Skeletal muscle tissue (tissue), 4 donors: Measurements from ENCODE around the gene SPX. TPM values are rescaled to one million over a fixed set of nuclear protein-coding genes. Genes with fewer than 3 reads are reported as not detected.

Experiments used
- H3K27ac ChIP-seq: one replicate; pipeline ENCODE4 v1.7.0; 2013; ENCODE audit warnings: mild to moderate bottlenecking, low read depth, low read length, inconsistent platforms
- H3K27me3 ChIP-seq, 3 donors: one replicate each; pipeline ENCODE4 v1.7.0; 2013; ENCODE audit warnings: low read length in 3 of 3; ENCODE audit not compliant: control insufficient read depth in 3 of 3, insufficient read depth in 3 of 3
- H3K36me3 ChIP-seq, 3 donors: one replicate each; pipeline ENCODE4 v1.7.0; 2013; ENCODE audit warnings: low read length in 3 of 3; ENCODE audit not compliant: control insufficient read depth in 3 of 3, insufficient read depth in 3 of 3
- H3K4me1 ChIP-seq, 3 donors: one replicate each; pipeline ENCODE4 v1.7.0; 2013; ENCODE audit warnings: low read length in 3 of 3, mild to moderate bottlenecking in 3 of 3; ENCODE audit not compliant: control insufficient read depth in 3 of 3, insufficient read depth in 3 of 3
- H3K4me3 ChIP-seq, 3 donors: one replicate each; pipeline ENCODE4 v1.7.0; 2013; ENCODE audit warnings: low read length in 3 of 3
- H3K9ac ChIP-seq, 3 donors: one replicate each; pipeline ENCODE4 v1.7.0; 2013; ENCODE audit warnings: low read length in 3 of 3, mild to moderate bottlenecking in 3 of 3, moderate library complexity in 2 of 3, low read depth in 1 of 3
- H3K9me3 ChIP-seq, 3 donors: one replicate each; pipeline ENCODE4 v1.7.0; 2013; ENCODE audit warnings: low read length in 3 of 3; ENCODE audit not compliant: control insufficient read depth in 3 of 3
- total RNA-seq: library from RNA; depleted of rRNA; stranded (reverse); fragments of >200 nt; gene quantifications from one replicate; pipeline ENCODE4 v1.2.3, GENCODE V29; 2014
- donor health status: Osteomylitis.

The SPX gene
- total RNA-seq, 1 donor from 2014 or later = 7.8 TPM

- H3K9me3 ChIP-seq = no peaks in the 10 kb centered on the region
- H3K4me3 ChIP-seq = no peak overlapping the region
- H3K27me3 ChIP-seq = no peaks in the 10 kb centered on the region
- H3K27ac ChIP-seq = no peak overlapping the region
- H3K9ac ChIP-seq = no peak overlapping the region
- no peaks in the 10 kb centered on the region for H3K36me3 ChIP-seq
- no peaks in the 10 kb centered on the region for H3K4me1 ChIP-seq
These were observed 42.0 kb downstream of the SPX start for GRCh38 chr12:21568115-21568514.

DNA sequence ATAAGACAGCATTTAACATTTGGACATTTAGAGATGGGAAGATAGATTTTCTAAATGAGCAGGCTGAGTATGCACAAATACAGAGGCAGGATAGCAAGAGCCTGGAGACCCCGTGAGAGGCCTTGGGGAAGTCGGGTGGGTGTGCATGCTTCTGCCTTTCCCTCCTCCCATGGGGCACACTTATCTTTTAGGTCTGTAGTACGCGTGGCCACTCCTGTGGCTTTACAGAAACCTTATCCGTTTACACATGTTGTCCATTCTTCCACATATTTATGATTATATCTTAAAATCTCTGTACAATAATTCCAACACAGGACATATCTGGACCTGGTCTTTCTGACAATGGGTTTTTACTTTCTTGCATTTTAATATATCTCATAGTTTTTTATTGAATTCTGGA lies 45.0 kb downstream of the SPX start:
- Histone ChIP-seq H3K9ac (no peak overlapping the region), H3K4me1 (no peaks in the 10 kb centered on the region), H3K36me3 (no peaks in the 10 kb centered on the region), H3K27ac (no peak overlapping the region), H3K27me3 (no peaks in the 10 kb centered on the region), H3K9me3 (no peaks in the 10 kb centered on the region), H3K4me3 (no peak overlapping the region)

GRCh38 chr12:21573733-21574358 lies 47.8 kb downstream of the SPX start:
- Histone ChIP-seq H3K4me3 (no peak overlapping the region), H3K27me3 (no peaks in the 10 kb centered on the region), H3K9ac (no peak overlapping the region), H3K9me3 (no peaks in the 10 kb centered on the region), H3K36me3 (no peaks in the 10 kb centered on the region), H3K27ac (no peak overlapping the region), H3K4me1 (no peaks in the 10 kb centered on the region)

GRCh38 chr12:21576431-21576830 lies 50.3 kb downstream of the SPX start:
- no peaks in the 10 kb centered on the region for H3K4me1 ChIP-seq
- no peaks in the 10 kb centered on the region for H3K9me3 ChIP-seq
- no peak overlapping the region for H3K4me3 ChIP-seq
- H3K9ac ChIP-seq = no peak overlapping the region
- H3K27me3 ChIP-seq = no peaks in the 10 kb centered on the region
- H3K36me3 ChIP-seq = no peaks in the 10 kb centered on the region
- no peak overlapping the region for H3K27ac ChIP-seq

DNA sequence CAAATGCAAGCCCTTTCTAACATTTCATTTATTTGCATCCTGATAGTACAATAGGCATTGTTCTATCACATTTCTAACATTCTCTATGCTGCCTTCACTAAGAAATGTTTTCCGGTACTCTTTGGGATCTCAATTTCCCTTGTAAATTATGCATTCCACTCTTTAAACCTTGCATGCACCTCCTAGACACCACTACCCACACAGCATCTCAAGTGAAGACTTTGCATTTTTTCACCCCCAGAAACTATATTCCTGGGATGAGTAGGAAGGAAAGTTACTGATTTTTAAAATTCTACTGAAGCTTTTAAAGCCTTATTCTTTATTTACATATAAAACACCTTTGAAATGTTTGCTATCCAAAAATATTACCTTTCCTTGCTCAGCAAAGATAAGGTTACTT lies 51.4 kb downstream of the SPX start:
- H3K27ac ChIP-seq = no peak overlapping the region
- H3K9me3 ChIP-seq = no peaks in the 10 kb centered on the region
- H3K4me3 ChIP-seq = no peak overlapping the region
- no peaks in the 10 kb centered on the region for H3K4me1 ChIP-seq
- H3K27me3 ChIP-seq = no peaks in the 10 kb centered on the region
- no peaks in the 10 kb centered on the region for H3K36me3 ChIP-seq
- H3K9ac ChIP-seq = no peak overlapping the region

DNA sequence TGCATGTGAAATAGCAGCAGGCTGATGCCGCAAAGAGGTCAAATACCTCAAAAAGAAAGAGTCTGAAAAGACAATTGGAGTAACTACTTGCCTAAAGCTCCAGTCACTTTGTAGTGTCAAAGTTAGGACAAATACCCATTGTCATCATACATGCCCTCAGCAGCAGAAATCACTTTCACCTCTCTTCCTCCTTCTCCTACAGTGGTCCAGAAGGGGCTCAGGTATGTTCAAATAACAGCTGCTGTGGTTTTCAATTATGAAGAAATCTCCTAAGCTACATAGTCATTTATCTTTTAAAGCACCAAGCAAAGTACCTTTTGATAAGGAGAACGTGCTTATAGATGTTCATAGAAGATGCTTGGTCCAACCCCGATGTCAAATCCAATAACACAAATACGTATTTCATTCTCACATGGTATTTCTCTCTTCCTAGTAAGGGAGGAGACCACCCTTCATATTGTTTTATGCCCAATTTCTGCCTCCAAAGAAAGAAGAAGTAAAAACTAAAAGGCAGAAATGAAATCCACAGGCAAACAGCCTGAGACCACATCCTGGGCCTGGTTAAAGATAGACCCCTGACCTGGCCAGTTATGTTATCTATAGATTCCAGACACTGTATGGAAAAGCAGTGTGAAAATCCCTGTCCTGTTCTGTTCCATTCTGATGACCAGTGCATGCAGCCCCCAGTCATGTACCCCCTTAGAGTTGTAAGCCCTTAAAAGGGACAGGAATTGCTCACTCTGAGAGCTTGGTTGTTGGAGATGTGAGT lies 54.8 kb downstream of the SPX start:
- H3K27ac ChIP-seq = no peak overlapping the region
- H3K4me3 ChIP-seq = no peak overlapping the region

More for the DNA sequence above, 54.8 kb downstream of the SPX start:
- Histone ChIP-seq H3K27me3 (no peaks in the 10 kb centered on the region), H3K36me3 (no peaks in the 10 kb centered on the region), H3K9ac (no peak overlapping the region), H3K9me3 (no peaks in the 10 kb centered on the region), H3K4me1 (no peaks in the 10 kb centered on the region)

Other genes starting within 250 kb of the SPX start
- not detected for gene SLCO1A2, start 191.4 kb upstream of the SPX start, total RNA-seq
- not detected for gene IAPP, start 153.4 kb upstream of the SPX start, total RNA-seq
- gene PYROXD1, start 88.6 kb upstream of the SPX start, total RNA-seq = 8.4 TPM
- 32.4 TPM for gene RECQL, start 24.7 kb upstream of the SPX start, total RNA-seq
- gene GOLT1B, start 24.5 kb upstream of the SPX start, total RNA-seq = 27.1 TPM
- not detected for gene GYS2, start 78.6 kb downstream of the SPX start, total RNA-seq
- gene LDHB, start 131.5 kb downstream of the SPX start, total RNA-seq = 498 TPM
- 32.4 TPM for gene KCNJ8, start 248.4 kb downstream of the SPX start, total RNA-seq